Superior temporal gyrus (tissue), 1 donor: ENCODE data around the gene FAM83E.
"Not testable (repeated sequence)": the region's sequence is repeated elsewhere in the genome, so short reads cannot be mapped to it uniquely, and the experiment has no call there.

ENCODE experiments used
- DNase-seq: peaks from one replicate; pipeline ENCODE4 v3.0.0-alpha.2; 2016; ENCODE audit errors: extremely low spot score

Gene FAM83E

DNA sequence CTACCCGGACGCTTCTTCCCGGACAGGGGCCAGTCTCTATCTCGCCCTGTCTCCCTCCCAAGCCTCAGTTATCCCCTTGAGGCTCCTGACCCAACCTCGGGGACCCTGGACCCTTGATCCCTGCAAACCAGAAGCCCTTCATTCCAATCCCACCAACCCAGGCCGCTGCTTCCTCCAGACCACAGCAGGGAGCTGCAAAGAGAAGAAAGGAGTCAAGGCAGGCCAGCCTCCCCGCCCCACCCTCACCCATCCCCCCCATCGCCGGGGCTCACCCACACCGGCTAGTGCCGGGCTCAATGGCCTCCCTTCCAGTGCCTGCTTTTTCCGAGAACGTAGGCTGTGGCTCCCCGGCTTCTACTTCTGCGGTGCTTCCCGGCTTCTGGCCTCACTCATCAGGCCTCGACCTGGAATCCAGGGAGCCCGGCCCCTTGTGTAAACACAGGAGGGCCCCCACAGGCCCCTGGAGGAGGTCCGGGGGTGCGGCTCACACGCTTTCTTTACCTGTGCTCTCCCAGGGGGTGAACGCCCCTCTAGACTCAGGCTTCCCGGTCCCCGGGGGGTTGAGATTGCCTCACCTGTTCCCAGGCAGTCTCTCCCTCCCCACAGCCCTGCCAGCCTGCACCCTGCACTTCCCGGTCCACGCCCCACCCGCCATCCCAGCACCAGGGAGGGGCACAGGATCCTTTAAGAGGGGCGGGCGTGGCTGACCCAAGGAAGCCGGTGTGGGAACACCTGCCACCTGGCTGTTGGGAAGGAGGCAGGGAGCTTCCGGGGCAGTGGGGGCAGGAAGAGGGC is at the start of gene FAM83E:
Gene FAM83E, minus strand, starts transcription at position 641 of the 795 bp plus-strand sequence. CDS start 1,704 bp downstream, outside the sequence.
- DNase-seq = no peak

DNA sequence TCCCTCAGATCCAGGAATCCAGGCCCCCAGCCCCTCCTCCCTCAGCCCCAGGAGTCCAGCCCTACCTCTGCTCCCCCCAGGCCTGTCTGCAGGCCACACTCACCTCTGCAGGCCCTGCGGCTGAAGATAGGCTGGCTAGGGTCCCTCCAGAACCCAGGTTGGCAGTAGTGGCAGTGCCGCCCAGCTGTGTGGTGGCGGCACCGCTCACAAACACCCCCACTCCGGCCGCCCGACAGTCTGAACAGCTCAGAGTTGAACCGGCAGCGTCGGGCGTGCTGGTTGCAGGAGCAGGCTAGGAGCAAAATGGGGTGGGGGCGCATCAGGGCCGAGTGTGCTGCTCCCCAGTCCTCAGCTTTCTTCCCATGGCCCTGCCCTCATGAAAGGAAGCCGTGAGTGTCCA is 49.6 kb upstream of the FAM83E start:
- DNase-seq = no peak

DNA sequence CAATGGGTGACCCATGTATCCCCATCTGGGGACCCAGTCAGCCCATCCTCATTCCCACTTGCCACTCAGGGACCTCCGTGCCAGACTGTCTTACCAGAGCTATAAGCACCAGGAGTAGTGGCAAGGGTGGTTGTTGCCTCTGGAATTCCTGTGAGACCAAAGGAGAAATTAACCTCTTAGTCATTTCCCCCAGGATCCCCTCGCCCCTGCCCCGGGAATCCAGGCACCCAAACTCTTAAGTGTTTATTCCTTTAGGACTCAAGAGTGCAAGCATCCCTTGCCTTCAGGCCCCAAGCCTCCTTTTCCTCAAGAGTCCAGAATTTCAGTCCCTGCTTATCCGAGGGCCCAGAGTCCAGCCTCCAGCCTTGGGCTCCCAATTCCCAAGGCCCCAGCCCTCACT is 48.8 kb upstream of the FAM83E start:
- DNase-seq = no peak

DNA sequence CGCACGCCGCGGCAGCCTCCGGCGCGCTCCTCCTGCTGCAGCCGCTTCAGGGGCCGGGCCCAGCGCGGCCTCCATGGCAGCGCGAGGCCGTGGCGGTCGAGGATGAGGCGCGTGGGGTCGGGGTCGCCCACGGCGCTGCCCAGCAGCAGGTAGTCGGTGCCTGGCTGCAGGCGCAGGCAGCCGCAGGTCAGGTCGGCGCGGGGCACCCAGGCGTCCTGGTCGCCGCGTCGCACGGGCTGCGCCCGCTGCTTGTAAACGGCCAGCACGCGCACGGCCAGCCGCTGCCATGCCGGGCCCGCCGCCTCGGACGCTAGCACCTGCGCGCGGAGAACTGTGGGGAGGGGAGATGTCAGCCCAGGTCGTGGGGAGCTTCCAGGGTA is 46.8 kb upstream of the FAM83E start:
- no peak for DNase-seq

DNA sequence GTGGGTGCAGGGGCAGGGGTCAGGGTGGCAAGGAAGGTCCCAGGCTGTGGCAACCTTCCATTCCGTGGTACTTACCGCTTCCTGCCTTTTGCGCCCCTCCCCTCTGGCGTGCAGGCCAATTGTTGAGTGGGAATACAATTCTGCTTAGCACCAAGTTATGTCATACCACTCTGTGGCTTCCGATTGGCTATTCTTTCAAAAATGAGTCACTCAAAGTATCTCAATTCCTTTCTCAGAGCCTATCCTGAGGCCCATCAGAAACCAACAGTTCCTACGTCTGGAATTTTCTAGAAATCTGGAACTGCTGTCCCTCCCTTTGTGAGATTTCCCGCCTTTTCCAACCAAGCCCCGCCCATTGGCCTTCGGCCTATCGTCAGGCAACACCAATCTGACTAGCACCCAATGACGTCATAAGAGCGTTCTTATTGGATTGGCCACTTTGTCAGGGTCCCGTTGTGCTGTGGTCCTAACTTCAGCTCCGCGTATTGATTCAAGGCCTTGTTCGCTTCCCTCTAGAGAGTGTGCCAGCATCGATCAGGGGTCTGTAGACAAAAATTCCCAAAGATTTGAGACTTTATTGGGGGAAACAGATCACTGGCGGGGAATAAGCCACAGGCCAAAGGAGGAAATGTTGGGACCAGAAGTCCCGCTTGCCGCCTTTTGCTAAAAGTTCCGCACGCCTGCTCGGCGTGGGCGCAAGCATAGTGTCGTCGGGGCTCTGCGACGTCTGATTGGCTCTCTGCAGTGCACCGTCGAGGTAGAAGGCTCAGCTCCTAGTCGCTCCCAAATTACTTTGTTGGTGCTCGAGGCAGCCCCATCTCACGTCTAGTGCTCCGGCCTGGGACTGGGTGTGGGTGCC is 46.2 kb upstream of the FAM83E start:
- DNase-seq = peak; percentile 90

DNA sequence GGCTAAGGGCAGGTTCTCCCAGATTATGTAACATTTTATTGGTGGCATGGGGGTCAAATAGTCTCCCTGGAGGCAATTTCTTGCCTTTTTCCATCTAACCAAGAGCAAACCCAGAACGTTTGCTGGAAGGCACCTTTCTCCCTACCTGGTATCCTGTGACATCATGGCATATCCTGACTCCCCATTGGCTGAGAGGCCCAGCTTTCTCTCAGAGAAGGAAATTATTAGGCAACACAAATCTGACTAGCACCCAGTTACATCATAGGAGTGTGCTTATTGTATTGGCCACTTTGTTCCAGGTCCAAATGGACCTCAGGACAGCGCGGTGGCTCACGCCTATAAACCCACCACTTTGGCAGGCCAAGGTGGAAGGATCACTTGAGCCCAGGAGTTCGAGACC is 44.9 kb upstream of the FAM83E start:
- DNase-seq = peak; percentile 22

DNA sequence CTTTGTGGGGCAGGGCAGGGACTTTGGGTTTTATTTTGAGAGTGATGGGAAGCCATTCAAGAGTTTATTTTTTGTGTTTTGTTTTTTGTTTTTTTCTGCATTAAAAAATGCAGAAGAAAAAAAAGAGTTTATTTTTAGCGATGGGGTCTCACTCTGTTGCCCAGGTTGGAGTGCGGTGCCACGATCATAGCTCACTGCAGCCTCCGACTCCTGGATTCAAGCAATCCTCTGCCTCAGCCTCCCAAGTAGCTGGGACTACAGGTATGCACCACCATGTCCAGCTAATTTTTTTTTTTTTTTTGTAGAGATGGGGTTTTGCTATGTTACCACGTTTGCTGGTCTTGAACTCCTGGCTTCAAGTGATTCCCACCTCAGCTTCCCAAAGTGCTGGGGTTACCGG is 43.6 kb upstream of the FAM83E start:
- DNase-seq = no peak

DNA sequence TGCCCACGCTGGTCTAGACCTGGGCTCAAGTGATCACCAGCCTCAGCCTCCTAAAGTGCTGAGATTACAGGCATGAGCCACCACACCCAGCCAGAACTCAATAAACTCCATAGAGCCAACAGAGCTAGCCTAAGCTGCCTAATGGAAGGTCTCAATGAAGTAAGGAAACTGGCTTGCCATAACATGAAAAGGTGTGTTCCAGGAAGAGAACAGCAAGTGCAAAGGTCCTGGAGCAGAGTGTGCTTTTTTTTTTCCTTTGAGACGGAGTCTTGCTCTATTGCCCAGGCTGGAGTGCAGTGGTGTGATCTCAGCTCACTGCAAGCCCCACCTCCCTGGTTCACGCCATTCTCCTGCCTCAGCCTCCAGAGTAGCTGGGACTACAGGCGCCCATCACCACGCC is 43.0 kb upstream of the FAM83E start:
- not testable (repeated sequence) for DNase-seq

DNA sequence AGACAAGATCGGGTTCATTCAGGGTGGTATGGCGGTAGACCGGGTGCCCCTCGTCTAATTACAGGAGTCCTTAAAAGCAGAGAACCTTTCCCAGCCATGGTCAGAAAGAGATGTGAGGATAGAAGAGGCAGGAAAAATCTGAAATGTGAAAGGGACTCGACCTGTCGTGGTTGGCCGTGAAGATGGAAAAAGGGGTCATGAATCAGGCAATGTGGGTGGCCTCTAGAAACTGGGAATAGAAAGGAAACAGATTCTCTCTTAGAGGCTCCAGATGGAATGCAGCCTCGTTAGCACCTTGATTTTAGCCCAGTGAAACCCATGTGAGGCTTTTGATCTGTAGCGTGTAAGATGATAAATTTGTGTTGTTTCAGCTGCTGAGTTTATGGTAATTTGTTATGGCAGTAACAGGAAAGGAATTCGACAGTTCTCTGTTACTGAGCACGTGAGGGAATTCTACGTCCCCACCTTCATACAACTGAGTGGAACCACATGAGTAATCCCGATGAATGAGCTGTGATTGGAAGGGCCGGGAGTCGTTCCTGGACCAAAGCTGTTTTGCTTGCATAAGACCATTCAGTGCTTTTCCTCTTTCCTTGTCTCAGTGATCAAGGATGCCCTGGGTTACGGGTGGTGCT is 42.1 kb upstream of the FAM83E start:
- DNase-seq = peak; percentile 16

DNA sequence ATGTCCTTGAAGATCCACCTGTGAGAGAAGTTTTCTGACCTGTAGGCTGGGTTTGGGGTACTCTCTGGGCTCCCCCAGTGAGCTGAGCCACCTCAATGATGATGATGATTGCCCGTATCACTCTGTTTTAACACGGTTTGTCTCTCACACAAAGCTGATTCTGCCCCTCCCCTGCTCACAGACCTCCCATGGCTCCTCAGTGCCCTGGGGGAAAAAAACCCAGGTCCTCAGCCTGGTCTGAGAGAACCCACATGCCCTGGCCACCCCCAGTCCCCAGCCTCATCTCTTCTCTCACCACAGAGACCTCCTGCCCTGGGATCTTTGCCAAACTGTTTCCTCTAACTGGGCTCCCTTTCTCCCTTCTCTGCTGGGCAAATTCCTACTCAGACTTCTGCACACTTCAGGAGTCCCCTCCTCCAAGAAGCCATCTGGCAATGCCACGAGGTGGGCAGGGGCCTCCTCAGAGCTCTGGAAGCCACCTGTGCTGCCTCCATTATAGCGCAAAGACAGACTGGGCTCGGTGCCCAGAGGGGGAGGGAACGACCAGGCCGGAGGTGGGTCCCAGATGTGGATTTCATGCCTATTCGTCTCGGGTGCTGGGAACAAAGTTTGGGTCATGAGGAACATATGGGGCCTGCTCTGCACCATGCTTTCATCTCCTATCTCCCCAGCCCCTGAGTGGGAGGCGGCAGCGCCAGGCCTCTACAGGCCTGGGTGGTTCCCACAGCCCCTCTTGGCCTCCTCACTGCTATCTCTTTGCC is 39.6 kb upstream of the FAM83E start:
- no peak for DNase-seq

DNA sequence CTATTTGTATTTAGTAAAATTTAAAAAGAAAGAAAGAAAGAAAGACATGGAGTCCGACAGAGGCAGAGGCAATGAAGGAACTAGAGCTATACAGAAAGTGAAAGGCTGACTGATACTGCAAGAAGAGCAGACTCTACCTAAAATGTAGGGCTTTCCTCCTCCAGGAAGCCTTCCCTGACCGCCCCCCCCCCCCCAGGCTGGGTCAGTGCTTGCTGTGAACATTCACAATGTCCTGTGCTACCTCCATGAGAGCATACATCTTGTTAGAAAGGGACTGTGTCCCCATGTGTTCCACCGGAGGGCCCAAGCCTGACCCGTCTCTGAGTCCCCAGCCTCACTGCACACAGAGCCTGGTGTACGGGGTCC is 36.8 kb upstream of the FAM83E start:
- DNase-seq = no peak

DNA sequence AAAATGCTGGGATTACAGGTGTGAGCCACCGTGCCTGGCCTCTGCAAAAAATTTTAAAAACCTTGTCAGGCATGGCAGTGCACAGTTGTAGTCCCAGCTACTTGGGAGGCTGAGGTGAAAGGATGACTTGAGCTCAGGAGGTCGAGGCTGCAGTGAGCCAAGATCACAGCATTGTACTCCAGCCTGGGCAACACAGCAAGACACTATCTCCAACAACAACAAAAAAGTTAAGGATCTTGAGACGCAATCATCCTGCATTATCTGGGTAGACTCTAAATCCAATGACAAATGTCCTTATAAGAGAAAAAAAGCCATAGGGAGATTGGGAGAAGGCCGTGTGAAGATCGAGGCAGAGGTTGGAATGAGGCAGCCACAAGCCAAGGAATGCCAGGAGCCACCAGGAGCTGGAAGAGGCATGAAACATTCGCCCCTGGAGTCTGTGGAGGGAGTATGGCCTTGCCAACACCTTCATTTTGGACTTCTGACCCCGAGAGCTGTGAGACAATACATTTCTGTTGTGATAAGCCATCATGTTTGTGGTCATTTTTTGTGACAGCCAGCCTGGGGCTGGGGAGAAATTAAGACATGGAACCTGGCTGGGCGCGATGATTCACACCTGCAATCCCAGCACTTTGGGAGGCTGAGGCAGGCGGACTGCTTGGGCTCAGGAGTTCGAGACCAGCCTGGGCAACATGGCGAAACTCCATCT is 36.3 kb upstream of the FAM83E start:
- DNase-seq = no peak

DNA sequence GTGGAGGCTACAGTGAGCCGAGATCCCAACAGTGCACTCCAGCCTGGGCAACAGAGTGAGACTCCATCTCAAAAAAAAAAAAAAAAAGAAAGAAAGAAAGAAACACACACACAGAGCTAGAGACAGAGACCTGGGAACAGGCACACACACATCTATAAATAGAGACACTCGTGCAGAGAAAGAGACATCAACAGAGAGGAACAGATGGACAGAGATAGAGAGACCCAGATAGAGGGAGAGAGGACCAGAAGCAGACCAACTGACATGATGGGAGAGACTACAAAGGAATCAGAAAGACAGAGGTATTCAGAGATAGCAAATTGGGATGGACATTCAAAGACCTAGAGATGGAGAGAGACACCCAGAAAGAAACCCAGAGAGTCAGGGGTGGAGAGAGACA is 33.3 kb upstream of the FAM83E start:
- no peak for DNase-seq

DNA sequence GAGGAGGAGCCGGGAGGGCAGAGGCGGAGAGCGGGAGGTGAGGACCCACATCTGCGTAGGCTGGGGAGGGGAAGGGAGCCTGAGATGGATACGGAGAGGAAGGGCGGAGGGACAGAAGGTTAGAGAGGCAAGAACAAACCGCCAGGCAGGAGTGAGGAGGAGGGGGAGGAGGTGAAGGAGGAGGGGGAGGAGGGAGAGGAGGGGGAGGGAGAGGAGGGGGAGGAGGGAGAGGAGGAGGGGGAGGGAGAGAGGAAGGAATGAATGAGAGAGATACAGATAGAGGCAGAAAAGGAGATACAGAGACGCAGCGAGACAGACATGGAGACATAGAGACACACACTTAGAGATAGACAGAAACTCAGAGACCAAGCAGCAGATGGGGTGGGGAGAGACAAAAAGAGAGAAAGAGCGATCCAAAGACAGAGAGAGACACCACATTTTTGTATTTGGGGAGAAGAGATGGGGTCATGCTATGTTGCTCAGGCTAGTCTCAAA is 31.9 kb upstream of the FAM83E start:
- DNase-seq = peak; percentile 29

DNA sequence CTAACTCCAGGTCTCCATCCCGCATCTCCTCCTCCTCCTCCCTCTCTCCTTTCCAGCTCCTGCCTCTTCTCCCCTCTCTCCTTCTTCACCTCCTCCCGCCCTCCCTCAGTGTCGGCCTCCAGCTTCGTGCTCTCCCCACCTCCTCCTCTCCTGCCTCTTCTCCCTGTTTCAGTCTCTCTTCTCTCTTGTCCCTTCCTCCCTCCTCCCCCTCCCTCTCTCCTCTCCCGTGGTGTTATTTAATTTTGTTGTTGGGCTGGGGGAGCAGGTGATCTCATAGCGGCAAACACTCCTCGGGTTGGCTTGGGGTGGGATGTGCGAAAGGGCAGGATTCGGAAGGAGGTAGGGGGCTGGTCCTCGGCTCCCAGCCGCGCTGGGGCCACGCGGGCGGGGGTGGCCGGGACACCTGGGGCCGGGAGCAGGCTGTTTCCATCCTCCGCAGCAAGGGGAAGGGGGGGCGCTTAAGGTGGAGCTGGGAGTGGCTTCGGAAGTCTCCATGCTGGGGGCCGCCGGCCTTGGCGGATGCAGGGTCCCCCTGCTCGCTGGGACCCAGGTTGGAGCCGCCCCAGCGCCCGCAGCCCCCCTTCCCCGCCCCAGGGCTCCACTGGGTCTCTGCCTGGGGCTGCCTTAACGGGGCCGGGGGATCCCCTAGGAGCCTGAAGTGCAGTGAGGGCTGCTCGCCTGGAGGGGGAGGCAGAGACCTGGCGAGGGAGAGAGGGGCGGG is 31.3 kb upstream of the FAM83E start, which contains the start of gene CA11:
Gene CA11, minus strand, starts transcription at position 187 of the 721 bp plus-strand sequence. CDS start 555 bp downstream, outside the sequence.
- peak; percentile 85 for DNase-seq

DNA sequence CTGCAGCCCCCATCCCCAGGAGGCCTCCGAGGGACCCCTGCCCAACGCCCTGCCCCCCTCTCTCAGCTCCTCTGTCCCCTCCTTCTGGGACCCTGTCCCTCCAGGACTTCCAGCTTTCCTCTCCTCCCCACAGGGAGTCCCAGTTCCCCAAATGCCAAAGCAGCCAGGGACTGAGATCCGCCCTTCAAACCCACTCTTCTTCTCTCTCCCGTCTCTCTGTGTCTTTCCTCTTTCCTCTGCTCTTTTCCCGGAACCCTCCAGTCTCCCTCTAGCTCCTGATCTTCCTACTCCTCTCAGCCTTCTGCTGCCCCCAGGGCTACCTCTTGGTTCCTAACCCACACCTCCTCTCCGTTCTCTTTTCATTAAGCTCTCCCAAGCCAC is 30.7 kb upstream of the FAM83E start:
- DNase-seq = peak; percentile 55

DNA sequence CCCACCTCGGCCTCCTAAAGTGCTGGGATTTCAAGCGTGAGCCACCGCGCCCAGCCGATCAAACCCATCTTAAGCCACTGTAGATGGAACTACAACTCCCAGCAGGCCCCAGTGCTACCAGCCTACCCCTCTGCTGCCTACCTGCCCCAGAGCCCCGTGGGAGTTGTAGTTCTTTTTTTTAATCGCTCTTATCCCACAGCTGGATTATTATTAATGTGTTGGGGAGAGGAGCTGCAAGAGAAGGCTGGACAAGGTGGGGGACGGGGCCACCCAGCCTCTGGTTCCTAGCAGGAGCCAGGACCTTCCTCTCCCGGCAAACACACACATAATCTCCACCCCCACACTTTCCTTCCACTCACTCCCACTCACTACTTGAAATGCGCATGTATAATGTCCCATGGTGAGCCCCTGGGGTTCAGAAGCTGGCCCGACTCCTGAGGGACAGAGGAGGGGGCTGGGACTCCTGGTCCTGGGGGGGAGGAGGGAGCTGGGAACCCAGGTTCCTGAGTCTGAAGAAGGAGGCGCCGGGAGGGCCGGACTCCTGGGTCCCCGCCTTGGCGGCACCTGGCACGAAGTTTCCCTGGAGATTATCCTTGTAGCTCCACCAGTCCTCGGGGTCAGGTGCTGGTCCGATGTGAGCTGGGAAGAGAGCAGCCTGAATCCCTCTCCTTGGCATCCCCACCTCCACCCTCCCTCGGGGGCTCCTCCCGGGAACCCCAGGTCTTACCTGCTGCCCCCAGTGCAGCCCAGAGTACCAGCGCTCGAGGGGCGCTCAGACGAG is 30.2 kb upstream of the FAM83E start:
- peak; percentile 89 for DNase-seq

DNA sequence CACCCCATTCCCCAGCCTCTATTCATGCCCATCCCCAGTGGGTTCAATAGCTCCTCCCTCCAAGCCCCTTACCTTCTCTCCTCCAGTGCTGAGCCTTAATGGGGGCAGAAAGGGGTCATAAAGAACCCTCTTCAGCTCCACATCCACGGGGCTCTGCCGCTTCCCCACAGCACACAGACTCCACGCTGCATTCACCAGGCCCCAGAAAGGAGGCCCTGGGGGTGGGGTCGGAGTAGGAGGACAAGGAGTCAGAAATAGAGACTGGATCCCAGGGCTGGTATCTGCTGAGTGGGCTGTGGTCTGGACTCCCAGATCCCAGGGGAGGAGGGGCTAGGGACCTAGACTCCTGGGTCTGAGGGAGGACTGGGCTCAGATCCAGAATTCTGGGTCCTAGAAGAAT is 29.5 kb upstream of the FAM83E start:
- DNase-seq = no peak

DNA sequence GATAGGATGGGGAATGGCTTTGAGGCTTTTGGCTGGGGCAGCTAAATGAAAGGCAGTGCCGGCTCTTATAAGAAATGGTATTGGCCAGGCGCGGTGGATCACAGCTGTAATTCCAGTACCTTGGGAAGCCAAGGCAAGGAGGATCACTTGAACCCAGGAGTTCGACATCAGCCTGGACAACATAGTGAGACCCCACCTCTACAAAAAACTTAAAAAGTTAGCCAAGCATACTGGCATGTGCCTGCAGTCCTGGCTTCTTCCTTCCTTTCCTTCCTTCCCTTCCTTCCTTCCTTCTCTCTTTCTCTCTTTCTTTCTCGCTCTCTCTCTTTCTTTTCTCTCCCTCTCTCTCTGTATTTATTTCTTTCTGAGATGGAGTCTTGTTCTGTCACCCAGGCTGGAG is 28.0 kb upstream of the FAM83E start:
- no peak for DNase-seq
